Endodermal cell (in vitro differentiated cells): ENCODE results near the gene RSPRY1. TPM values are rescaled to one million over a fixed set of nuclear protein-coding genes. Genes with fewer than 3 reads are reported as not detected.

Source experiments
- DNase-seq: peaks from one replicate; pipeline ENCODE4 v3.0.0-alpha.2; 2017
- H3K27ac ChIP-seq: 2 replicates; pipeline ENCODE4 v1.5.1; 2013; ENCODE audit warnings: mild to moderate bottlenecking, low read depth, low read length, moderate library complexity
- H3K27me3 ChIP-seq: 2 replicates; pipeline ENCODE4 v1.6.1; 2013; ENCODE audit warnings: mild to moderate bottlenecking, low read length, moderate library complexity; ENCODE audit not compliant: insufficient read depth, control insufficient read depth, poor library complexity, severe bottlenecking
- H3K36me3 ChIP-seq: 2 replicates; pipeline ENCODE4 v1.7.0; 2013; ENCODE audit warnings: mild to moderate bottlenecking, low read length, moderate library complexity; ENCODE audit not compliant: control insufficient read depth, insufficient read depth
- H3K4me1 ChIP-seq: one replicate; pipeline ENCODE4 v1.7.0; 2013; ENCODE audit warnings: low read length; ENCODE audit not compliant: control insufficient read depth, insufficient read depth
- H3K4me3 ChIP-seq: 2 replicates; pipeline ENCODE4 v1.5.1; 2013; ENCODE audit warnings: mild to moderate bottlenecking, low read length, moderate library complexity
- H3K9ac ChIP-seq: 2 replicates; pipeline ENCODE4 v1.6.1; 2013; ENCODE audit warnings: mild to moderate bottlenecking, low read length, moderate library complexity; ENCODE audit not compliant: poor library complexity, severe bottlenecking; ENCODE audit errors: extremely low read depth
- H3K9me3 ChIP-seq: 2 replicates; pipeline ENCODE4 v1.6.1; 2013; ENCODE audit warnings: mild to moderate bottlenecking, low read length, moderate library complexity; ENCODE audit not compliant: control insufficient read depth
- H3K27ac Mint-ChIP-seq: 2 replicates; pipeline ENCODE4 v1.8.0; 2020; ENCODE audit warnings: mixed read lengths
- H3K27me3 Mint-ChIP-seq: 2 replicates; pipeline ENCODE4 v1.8.0; 2021; ENCODE audit warnings: mild to moderate bottlenecking, mixed read lengths; ENCODE audit not compliant: insufficient read depth
- H3K36me3 Mint-ChIP-seq: 2 replicates; pipeline ENCODE4 v1.8.0; 2020; ENCODE audit warnings: low read depth, mixed read lengths
- H3K4me1 Mint-ChIP-seq: 2 replicates; pipeline ENCODE4 v1.8.0; 2020; ENCODE audit warnings: mixed read lengths
- H3K4me3 Mint-ChIP-seq: 2 replicates; pipeline ENCODE4 v1.8.0; 2020; ENCODE audit warnings: mild to moderate bottlenecking, moderate library complexity, mixed read lengths
- H3K9me3 Mint-ChIP-seq: 2 replicates; pipeline ENCODE4 v1.8.0; 2020; ENCODE audit warnings: mild to moderate bottlenecking, mixed read lengths
- CTCF ChIP-seq: fragments of 200-600 bp; sonication (generic); conservative IDR thresholded peaks from 2 replicates; pipeline ENCODE4 v1.5.0; 2021; ENCODE audit warnings: antibody characterized with exemption, mild to moderate bottlenecking
- WGBS, 2 experiments: methylation state at CpG; one replicate each; pipeline versions ENCODE4 v1.1.5 to v1.1.7; 2013; ENCODE audit warnings: missing lambda C conversion rate in 2 of 2, mixed read lengths in 1 of 2; ENCODE audit not compliant: insufficient coverage in 1 of 2, insufficient read length in 1 of 2; 5-methylcytosine and 5-hydroxymethylcytosine counted together
- total RNA-seq, 2 donors: library from RNA; stranded (reverse); fragmentation: NEBNext Ultra II Directional in 1 of 2; extraction: Animal tissue kit (Norgen Biotek cat#: 25700) in 1 of 2; gene quantifications; 2 replicates in 1 of 2; 3 replicates in 1 of 2; pipeline ENCODE4 v1.2.1, GENCODE V29; 2021

Gene RSPRY1
- total RNA-seq, 2 donors from 2014 or later: 40.3 to 46.5 TPM

GRCh38 chr16:57262841-57263540 lies 76.9 kb downstream of the RSPRY1 start:
- Mint-ChIP-seq H3K4me3 (no peak overlapping the region), H3K27me3 (no peaks in the 10 kb centered on the region)

GRCh38 chr16:57263541-57264351 lies 77.6 kb downstream of the RSPRY1 start:
- Histone ChIP-seq H3K27me3 (no peaks in the 10 kb centered on the region), H3K4me3 (no peak overlapping the region), H3K36me3 (no peaks in the 10 kb centered on the region), H3K4me1 (peaks cover 13% of the 10 kb centered on the region), H3K27ac (no peak overlapping the region), H3K9me3 (no peaks in the 10 kb centered on the region), H3K9ac (no peak overlapping the region)
- H3K36me3 Mint-ChIP-seq: no peaks in the 10 kb centered on the region
- H3K27me3 Mint-ChIP-seq: no peaks in the 10 kb centered on the region
- peak; percentile 38 for DNase-seq
- H3K4me1 Mint-ChIP-seq: peaks cover 14% of the 10 kb centered on the region
- no peak overlapping the region for H3K4me3 Mint-ChIP-seq
- TF ChIP-seq CTCF: no peak
- H3K9me3 Mint-ChIP-seq: no peaks in the 10 kb centered on the region
- H3K27ac Mint-ChIP-seq: no peak overlapping the region
- WGBS, 2 experiments: 90 to 91% methylated on average over 10 to 18 of the region's 18 CpGs

More at GRCh38 chr16:57262841-57263540, 76.9 kb downstream of the RSPRY1 start:
- no peaks in the 10 kb centered on the region for H3K36me3 ChIP-seq
- Mint-ChIP-seq H3K36me3 (peaks cover 2% of the 10 kb centered on the region), H3K4me1 (peaks cover 15% of the 10 kb centered on the region), H3K27ac (peak overlapping the region; percentile 85), H3K9me3 (no peaks in the 10 kb centered on the region)
- DNase-seq: no peak
- H3K9me3 ChIP-seq: no peaks in the 10 kb centered on the region
- TF ChIP-seq CTCF: no peak
- no peaks in the 10 kb centered on the region for H3K27me3 ChIP-seq
- 89 to 91% methylated on average over 14 to 17 of the region's 17 CpGs for WGBS, 2 experiments
- H3K9ac ChIP-seq: no peak overlapping the region
- H3K27ac ChIP-seq: no peak overlapping the region
- H3K4me1 ChIP-seq: peaks cover 9% of the 10 kb centered on the region
- no peak overlapping the region for H3K4me3 ChIP-seq

- peak; percentile 22 for DNase-seq
- no peaks in the 10 kb centered on the region for H3K9me3 Mint-ChIP-seq
- Histone ChIP-seq H3K4me1 (peaks cover 19% of the 10 kb centered on the region), H3K9ac (no peak overlapping the region), H3K9me3 (no peaks in the 10 kb centered on the region), H3K27me3 (no peaks in the 10 kb centered on the region), H3K27ac (no peak overlapping the region), H3K4me3 (no peak overlapping the region), H3K36me3 (no peaks in the 10 kb centered on the region)
- no peaks in the 10 kb centered on the region for H3K27me3 Mint-ChIP-seq
- H3K4me1 Mint-ChIP-seq: peaks cover 21% of the 10 kb centered on the region
- no peak overlapping the region for H3K4me3 Mint-ChIP-seq
- no peak for TF ChIP-seq CTCF
- H3K36me3 Mint-ChIP-seq: no peaks in the 10 kb centered on the region
- no peak overlapping the region for H3K27ac Mint-ChIP-seq
- 89 to 90% methylated on average over 8 of the region's 8 CpGs for WGBS, 2 experiments
Observed at GRCh38 chr16:57264381-57264780, 78.3 kb downstream of the RSPRY1 start.
